ENCODE measurements around the gene TRPM1.

- TF ChIP-seq, protein P1, sequence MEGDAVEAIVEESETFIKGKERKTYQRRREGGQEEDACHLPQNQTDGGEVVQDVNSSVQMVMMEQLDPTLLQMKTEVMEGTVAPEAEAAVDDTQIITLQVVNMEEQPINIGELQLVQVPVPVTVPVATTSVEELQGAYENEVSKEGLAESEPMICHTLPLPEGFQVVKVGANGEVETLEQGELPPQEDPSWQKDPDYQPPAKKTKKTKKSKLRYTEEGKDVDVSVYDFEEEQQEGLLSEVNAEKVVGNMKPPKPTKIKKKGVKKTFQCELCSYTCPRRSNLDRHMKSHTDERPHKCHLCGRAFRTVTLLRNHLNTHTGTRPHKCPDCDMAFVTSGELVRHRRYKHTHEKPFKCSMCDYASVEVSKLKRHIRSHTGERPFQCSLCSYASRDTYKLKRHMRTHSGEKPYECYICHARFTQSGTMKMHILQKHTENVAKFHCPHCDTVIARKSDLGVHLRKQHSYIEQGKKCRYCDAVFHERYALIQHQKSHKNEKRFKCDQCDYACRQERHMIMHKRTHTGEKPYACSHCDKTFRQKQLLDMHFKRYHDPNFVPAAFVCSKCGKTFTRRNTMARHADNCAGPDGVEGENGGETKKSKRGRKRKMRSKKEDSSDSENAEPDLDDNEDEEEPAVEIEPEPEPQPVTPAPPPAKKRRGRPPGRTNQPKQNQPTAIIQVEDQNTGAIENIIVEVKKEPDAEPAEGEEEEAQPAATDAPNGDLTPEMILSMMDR (conservative IDR thresholded peaks at IDR 0.05 in 1 of 2, IDR thresholded peaks at IDR 0.05 in 1 of 2; ENCODE audit: low read depth in 1 of 2, low read length in 2 of 2) = no peak
- TF ChIP-seq EZH2 (IDR thresholded peaks at IDR 0.05; ENCODE audit: low read length, missing control alignments) = no peak
Measured at GRCh38 chr15:31130576-31131237, 29.2 kb upstream of the TRPM1 start.

Data from fibroblast of lung (primary cell).